B cell (primary cell): ENCODE measurements around the gene KIRREL3. TPM values are rescaled to one million over a fixed set of nuclear protein-coding genes. Genes with fewer than 3 reads are reported as not detected.

Experiments used
- ATAC-seq: fragments of 200-7000 bp; cut with Tn5 transposase; one replicate; pipeline ENCODE4 v1.10.0; 2021; ENCODE audit warnings: low read depth, mild to moderate bottlenecking, moderate number of reproducible peaks, moderate library complexity
- CTCF ChIA-PET: fragments of 350-600 bp; sonication (Branson Sonifier 250); formaldehyde crosslinking; loops from one replicate; lab custom pipeline; 2021; ENCODE audit warnings: antibody characterized with exemption, inconsistent platforms; lab: Charles Lee
- POLR2A ChIA-PET: fragments of 350-600 bp; sonication (Branson Sonifier 250); formaldehyde crosslinking; loops from one replicate; lab custom pipeline; 2021; ENCODE audit warnings: antibody characterized with exemption; lab: Charles Lee
- DNase-seq: peaks from one replicate; pipeline ENCODE4 v3.0.0; 2013
- H2AFZ ChIP-seq: 2 replicates; pipeline ENCODE4 v1.6.1; 2012; ENCODE audit warnings: mild to moderate bottlenecking, low read depth, low read length; ENCODE audit not compliant: insufficient read depth, poor library complexity, severe bottlenecking
- H3K27ac ChIP-seq, 2 donors: 1 replicate in 1 of 2; 2 replicates in 1 of 2; pipeline ENCODE4 v1.5.1; 2012 to 2013; ENCODE audit warnings: low read length in 2 of 2, mild to moderate bottlenecking in 2 of 2, moderate library complexity in 1 of 2
- H3K27me3 ChIP-seq, 4 experiments: fragments of 200-600 bp in 1 of 4; sonication (generic) in 1 of 4; replicated peaks in 1 of 4; 1 replicate in 2 of 4; 2 replicates in 2 of 4; pipeline versions ENCODE4 v1.6.1 to v1.7.0; 2013 to 2016; ENCODE audit warnings: low read length in 3 of 4, mild to moderate bottlenecking in 2 of 4, mixed read lengths in 1 of 4, moderate library complexity in 1 of 4; ENCODE audit not compliant: insufficient read depth in 4 of 4, control insufficient read depth in 3 of 4; ENCODE audit errors: control extremely low read depth in 1 of 4
- H3K36me3 ChIP-seq, 2 experiments: replicated peaks in 1 of 2; 1 replicate in 1 of 2; 2 replicates in 1 of 2; pipeline versions ENCODE4 v1.6.1 to v1.7.1; 2013; ENCODE audit warnings: low read length in 1 of 2; ENCODE audit not compliant: insufficient read depth in 2 of 2, control insufficient read depth in 1 of 2; ENCODE audit errors: control extremely low read depth in 1 of 2, extremely low read depth in 1 of 2
- H3K4me1 ChIP-seq, 2 donors: fragments of 200-600 bp in 1 of 2; sonication (generic) in 1 of 2; 1 replicate in 1 of 2; 2 replicates in 1 of 2; pipeline versions ENCODE4 v1.5.1 to v1.6.1; 2013 to 2017; ENCODE audit warnings: low read length in 2 of 2; ENCODE audit not compliant: control insufficient read depth in 2 of 2, insufficient read depth in 2 of 2
- H3K4me2 ChIP-seq: replicated peaks from 2 replicates; pipeline ENCODE3; 2012; ENCODE audit warnings: mild to moderate bottlenecking, low read depth, low read length; ENCODE audit not compliant: poor library complexity, severe bottlenecking
- H3K4me3 ChIP-seq, 5 experiments: fragments of 200-600 bp in 1 of 5; sonication (generic) in 1 of 5; 1 replicate in 3 of 5; 2 replicates in 2 of 5; pipeline versions ENCODE4 v1.5.1 to v1.7.0; 2011 to 2016; ENCODE audit warnings: low read length in 4 of 5, mild to moderate bottlenecking in 4 of 5, low read depth in 2 of 5, control low read depth in 1 of 5, moderate library complexity in 1 of 5; ENCODE audit not compliant: insufficient read depth in 1 of 5; ENCODE audit errors: control extremely low read depth in 1 of 5, extremely low read depth in 1 of 5
- H3K79me2 ChIP-seq: fragments of 200-600 bp; sonication (generic); one replicate; pipeline ENCODE4 v1.6.0; 2016; ENCODE audit warnings: low read length; ENCODE audit not compliant: control insufficient read depth, insufficient read depth
- H3K9ac ChIP-seq: fragments of 200-600 bp; sonication (generic); 2 replicates; pipeline ENCODE4 v1.6.1; 2017; ENCODE audit warnings: mild to moderate bottlenecking, low read length, moderate library complexity
- H3K9me3 ChIP-seq, 3 donors: one replicate each; pipeline versions ENCODE4 v1.6.1 to v1.7.1; 2013; ENCODE audit warnings: low read length in 2 of 3; ENCODE audit not compliant: control insufficient read depth in 2 of 3, insufficient read depth in 1 of 3; ENCODE audit errors: control extremely low read depth in 1 of 3
- H4K20me1 ChIP-seq: 2 replicates; pipeline ENCODE4 v1.6.0; 2012; ENCODE audit warnings: mild to moderate bottlenecking, low read length; ENCODE audit not compliant: insufficient read depth, control insufficient read depth, poor library complexity, severe bottlenecking
- H3K27ac Mint-ChIP-seq: one replicate; pipeline ENCODE4 v1.8.0; 2021; ENCODE audit warnings: mixed read lengths
- H3K27me3 Mint-ChIP-seq: one replicate; pipeline ENCODE4 v1.8.0; 2021; ENCODE audit warnings: mixed read lengths
- H3K4me1 Mint-ChIP-seq: one replicate; pipeline ENCODE4 v1.8.0; 2021; ENCODE audit warnings: mixed read lengths
- H3K4me3 Mint-ChIP-seq: one replicate; pipeline ENCODE4 v1.8.0; 2021; ENCODE audit warnings: mixed read lengths
- H3K9me3 Mint-ChIP-seq: one replicate; pipeline ENCODE4 v1.8.0; 2022; ENCODE audit warnings: mixed read lengths; ENCODE audit not compliant: insufficient read depth
- EZH2 ChIP-seq: IDR thresholded peaks from 2 replicates; pipeline ENCODE4 v1.6.1; 2012; ENCODE audit warnings: borderline replicate concordance, low read depth, mild to moderate bottlenecking, moderate library complexity, low read length; ENCODE audit not compliant: insufficient read depth, poor library complexity, severe bottlenecking
- WGBS: methylation state at CpG from one replicate; pipeline ENCODE4 v1.1.5; 2013; ENCODE audit warnings: missing lambda C conversion rate; ENCODE audit not compliant: insufficient coverage; 5-methylcytosine and 5-hydroxymethylcytosine counted together
- intact Hi-C: fragments of 100-400 bp; cut with micrococcal nuclease; formaldehyde crosslinking; loops from one replicate; pipeline ENCODE4 v1.10.0; 2022
- polyA plus RNA-seq: library from polyadenylated mRNA; depleted of rRNA; stranded (reverse); fragments of >200 nt; gene quantifications from 2 replicates; pipeline ENCODE4 v1.2.3, GENCODE V29; 2012
- total RNA-seq, 2 donors: library from RNA; stranded (reverse); fragments of 120-200 nt in 1 of 2; gene quantifications; 1 replicate in 1 of 2; 2 replicates in 1 of 2; pipeline versions ENCODE4 v1.2.3 to v1.2.4, GENCODE V29; 2013 to 2022
- TF ChIP-seq, protein P1 (sequence below): fragments of 200-600 bp; IDR thresholded peaks from one replicate; pipeline ENCODE4 v1.8.0; 2022; ENCODE audit warnings: antibody characterized with exemption, mild to moderate bottlenecking

The KIRREL3 gene
- total and polyA plus RNA-seq, 2 donors (not counting 1 experiment from before 2014, with no cell fraction given), result not detected

DNA sequence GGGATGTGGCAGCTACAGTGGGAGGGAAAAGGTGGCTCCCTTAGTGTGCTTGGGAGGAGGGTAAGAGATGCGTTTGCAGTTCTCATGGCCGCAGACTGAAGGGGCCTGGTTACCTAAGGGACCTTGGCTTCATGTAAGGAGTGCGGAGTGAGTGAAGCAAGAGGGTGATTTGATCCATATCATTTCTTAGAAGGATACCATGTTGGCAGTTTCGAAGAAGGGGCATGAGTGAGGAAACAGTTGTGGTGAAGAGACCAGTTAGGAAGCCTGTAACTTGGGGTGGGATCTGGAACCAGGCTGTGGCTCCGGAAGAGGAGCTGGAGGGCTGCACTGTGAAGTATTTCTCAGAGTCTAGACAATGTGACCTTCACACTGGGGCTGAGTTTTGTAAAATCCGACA is 600.1 kb downstream of the KIRREL3 start:
- TF ChIP-seq, protein P1, sequence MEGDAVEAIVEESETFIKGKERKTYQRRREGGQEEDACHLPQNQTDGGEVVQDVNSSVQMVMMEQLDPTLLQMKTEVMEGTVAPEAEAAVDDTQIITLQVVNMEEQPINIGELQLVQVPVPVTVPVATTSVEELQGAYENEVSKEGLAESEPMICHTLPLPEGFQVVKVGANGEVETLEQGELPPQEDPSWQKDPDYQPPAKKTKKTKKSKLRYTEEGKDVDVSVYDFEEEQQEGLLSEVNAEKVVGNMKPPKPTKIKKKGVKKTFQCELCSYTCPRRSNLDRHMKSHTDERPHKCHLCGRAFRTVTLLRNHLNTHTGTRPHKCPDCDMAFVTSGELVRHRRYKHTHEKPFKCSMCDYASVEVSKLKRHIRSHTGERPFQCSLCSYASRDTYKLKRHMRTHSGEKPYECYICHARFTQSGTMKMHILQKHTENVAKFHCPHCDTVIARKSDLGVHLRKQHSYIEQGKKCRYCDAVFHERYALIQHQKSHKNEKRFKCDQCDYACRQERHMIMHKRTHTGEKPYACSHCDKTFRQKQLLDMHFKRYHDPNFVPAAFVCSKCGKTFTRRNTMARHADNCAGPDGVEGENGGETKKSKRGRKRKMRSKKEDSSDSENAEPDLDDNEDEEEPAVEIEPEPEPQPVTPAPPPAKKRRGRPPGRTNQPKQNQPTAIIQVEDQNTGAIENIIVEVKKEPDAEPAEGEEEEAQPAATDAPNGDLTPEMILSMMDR, result no peak
- no peak for TF ChIP-seq EZH2
- H3K4me1 Mint-ChIP-seq, result no peaks in the 10 kb centered on the region
- Histone ChIP-seq H3K9me3 (peaks cover 0 to 5% (median 0%) of the 10 kb centered on the region in 3 donors), H3K9ac (no peak overlapping the region), H4K20me1 (no peaks in the 10 kb centered on the region), H3K79me2 (no peaks in the 10 kb centered on the region), H3K27me3 (no peaks in the 10 kb centered on the region), H3K36me3 (no peaks in the 10 kb centered on the region), H3K4me1 (no peaks in the 10 kb centered on the region), H3K27ac (no peak overlapping the region), H3K4me3 (no peak overlapping the region), H3K4me2 (no peak overlapping the region), H2AFZ (no peak overlapping the region)
- H3K27ac Mint-ChIP-seq, result no peak overlapping the region
- no peak overlapping the region for H3K4me3 Mint-ChIP-seq
- intact Hi-C loops, result no loop called here
- no peaks in the 10 kb centered on the region for H3K9me3 Mint-ChIP-seq
- H3K27me3 Mint-ChIP-seq, result peaks cover 12% of the 10 kb centered on the region
- ChIA-PET CTCF (no interaction called here), POLR2A (no interaction called here)
- 91% methylated on average over 6 of the region's 6 CpGs for WGBS
- ATAC-seq (no peak), DNase-seq (no peak)

DNA sequence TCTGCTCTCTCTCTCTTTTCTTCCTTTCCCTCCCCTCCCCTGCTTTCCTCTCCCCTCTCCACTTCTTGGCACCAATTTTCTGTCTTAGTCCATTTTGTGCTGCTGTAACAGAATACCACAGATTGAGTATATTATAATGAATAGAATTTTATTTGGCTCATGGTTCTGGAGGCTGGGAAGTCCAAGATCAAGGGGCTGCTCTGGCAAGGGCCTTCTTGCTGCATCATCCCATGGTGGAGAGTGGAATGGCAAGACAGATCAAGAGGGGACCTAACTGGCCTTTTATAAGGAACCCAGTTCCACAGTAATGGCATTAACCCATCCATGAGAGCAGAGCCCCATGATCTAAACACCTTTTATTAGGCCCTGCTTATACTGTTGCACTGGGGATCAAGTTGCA is 600.6 kb downstream of the KIRREL3 start:
- no peak overlapping the region for H3K27ac ChIP-seq
- no peak overlapping the region for H3K4me3 ChIP-seq
- no peak overlapping the region for H2AFZ ChIP-seq
- Mint-ChIP-seq H3K4me1 (no peaks in the 10 kb centered on the region), H3K27me3 (peaks cover 14% of the 10 kb centered on the region), H3K27ac (no peak overlapping the region), H3K4me3 (no peak overlapping the region), H3K9me3 (no peaks in the 10 kb centered on the region)
- no peak for DNase-seq
- CTCF ChIA-PET, result no interaction called here
- no peaks in the 10 kb centered on the region for H4K20me1 ChIP-seq
- H3K36me3 ChIP-seq, result no peaks in the 10 kb centered on the region
- no peaks in the 10 kb centered on the region for H3K27me3 ChIP-seq
- H3K4me2 ChIP-seq, result no peak overlapping the region
- peaks cover 0 to 5% (median 0%) of the 10 kb centered on the region in 3 donors for H3K9me3 ChIP-seq
- H3K9ac ChIP-seq, result no peak overlapping the region
- POLR2A ChIA-PET, result no interaction called here
- no peak for ATAC-seq
- no peaks in the 10 kb centered on the region for H3K4me1 ChIP-seq
- TF ChIP-seq, protein P1, result no peak
- TF ChIP-seq EZH2, result no peak
- no peaks in the 10 kb centered on the region for H3K79me2 ChIP-seq
- intact Hi-C loops, result no loop called here
